ENCODE measurements around the gene NHS.

- TF ChIP-seq, protein P1, sequence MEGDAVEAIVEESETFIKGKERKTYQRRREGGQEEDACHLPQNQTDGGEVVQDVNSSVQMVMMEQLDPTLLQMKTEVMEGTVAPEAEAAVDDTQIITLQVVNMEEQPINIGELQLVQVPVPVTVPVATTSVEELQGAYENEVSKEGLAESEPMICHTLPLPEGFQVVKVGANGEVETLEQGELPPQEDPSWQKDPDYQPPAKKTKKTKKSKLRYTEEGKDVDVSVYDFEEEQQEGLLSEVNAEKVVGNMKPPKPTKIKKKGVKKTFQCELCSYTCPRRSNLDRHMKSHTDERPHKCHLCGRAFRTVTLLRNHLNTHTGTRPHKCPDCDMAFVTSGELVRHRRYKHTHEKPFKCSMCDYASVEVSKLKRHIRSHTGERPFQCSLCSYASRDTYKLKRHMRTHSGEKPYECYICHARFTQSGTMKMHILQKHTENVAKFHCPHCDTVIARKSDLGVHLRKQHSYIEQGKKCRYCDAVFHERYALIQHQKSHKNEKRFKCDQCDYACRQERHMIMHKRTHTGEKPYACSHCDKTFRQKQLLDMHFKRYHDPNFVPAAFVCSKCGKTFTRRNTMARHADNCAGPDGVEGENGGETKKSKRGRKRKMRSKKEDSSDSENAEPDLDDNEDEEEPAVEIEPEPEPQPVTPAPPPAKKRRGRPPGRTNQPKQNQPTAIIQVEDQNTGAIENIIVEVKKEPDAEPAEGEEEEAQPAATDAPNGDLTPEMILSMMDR (IDR thresholded peaks at IDR 0.05): no peak
- no peak for TF ChIP-seq POLR2A (IDR thresholded peaks at IDR 0.05)
Observed at GRCh38 chrX:17580539-17581152, 205.6 kb downstream of the NHS start.
